ENCODE data around the gene NDUFS4.

NDUFS4 gene

DNA sequence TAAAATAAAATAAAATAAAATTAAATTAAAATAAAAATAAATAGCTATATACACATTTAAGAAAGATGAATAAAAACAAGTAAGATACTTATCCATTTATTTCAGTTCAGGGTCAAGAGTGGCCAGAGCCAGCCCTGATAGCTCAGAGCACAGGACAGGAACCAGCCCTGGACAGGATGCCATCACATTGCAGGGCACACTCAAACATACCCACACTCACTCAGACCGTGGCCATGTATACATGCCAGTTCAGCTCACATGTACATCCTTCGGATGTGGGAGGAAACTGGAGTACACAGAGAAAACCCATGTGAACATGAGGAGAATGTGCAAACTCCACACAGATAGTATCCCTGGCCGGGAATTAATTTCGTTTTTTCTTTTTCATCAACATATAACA, 21.8 kb downstream of the NDUFS4 start:
- TF ChIP-seq, protein P1, sequence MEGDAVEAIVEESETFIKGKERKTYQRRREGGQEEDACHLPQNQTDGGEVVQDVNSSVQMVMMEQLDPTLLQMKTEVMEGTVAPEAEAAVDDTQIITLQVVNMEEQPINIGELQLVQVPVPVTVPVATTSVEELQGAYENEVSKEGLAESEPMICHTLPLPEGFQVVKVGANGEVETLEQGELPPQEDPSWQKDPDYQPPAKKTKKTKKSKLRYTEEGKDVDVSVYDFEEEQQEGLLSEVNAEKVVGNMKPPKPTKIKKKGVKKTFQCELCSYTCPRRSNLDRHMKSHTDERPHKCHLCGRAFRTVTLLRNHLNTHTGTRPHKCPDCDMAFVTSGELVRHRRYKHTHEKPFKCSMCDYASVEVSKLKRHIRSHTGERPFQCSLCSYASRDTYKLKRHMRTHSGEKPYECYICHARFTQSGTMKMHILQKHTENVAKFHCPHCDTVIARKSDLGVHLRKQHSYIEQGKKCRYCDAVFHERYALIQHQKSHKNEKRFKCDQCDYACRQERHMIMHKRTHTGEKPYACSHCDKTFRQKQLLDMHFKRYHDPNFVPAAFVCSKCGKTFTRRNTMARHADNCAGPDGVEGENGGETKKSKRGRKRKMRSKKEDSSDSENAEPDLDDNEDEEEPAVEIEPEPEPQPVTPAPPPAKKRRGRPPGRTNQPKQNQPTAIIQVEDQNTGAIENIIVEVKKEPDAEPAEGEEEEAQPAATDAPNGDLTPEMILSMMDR (IDR thresholded peaks at IDR 0.05), result no peak
- DNase-seq (ENCODE audit: low spot score), result no peak
- no peak overlapping the region for H3K27ac ChIP-seq

GRCh38 chr5:53590759-53591158, 30.3 kb downstream of the NDUFS4 start:
- TF ChIP-seq, protein P1 (IDR thresholded peaks at IDR 0.05), result no peak
- H3K4me3 ChIP-seq, result no peak overlapping the region
- no peak for DNase-seq (ENCODE audit: low spot score)
- no peak overlapping the region for H3K27ac ChIP-seq

More for the DNA sequence above, 21.8 kb downstream of the NDUFS4 start:
- H3K4me3 ChIP-seq, result no peak overlapping the region

DNA sequence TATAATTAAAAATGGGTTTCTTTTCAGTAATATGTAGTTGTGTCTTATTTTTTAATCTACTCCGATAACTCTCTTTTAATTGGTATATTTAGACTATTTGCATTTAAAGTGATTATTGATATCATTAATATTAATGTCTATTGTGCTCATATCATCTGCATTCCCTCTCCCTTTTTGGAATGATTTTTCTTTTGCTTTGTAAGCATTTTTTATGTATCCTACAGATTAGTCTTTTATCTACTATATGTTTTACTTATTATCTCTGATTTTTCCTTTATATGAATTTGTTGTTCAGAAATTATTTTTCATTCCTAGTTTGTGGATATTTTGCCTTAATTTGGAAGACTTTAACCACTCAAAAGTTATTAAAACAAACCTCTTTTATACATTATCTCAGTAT, 34.0 kb downstream of the NDUFS4 start:
- no peak overlapping the region for H3K27ac ChIP-seq
- TF ChIP-seq, protein P1 (IDR thresholded peaks at IDR 0.05), result no peak
- no peak overlapping the region for H3K4me3 ChIP-seq
- no peak for DNase-seq (ENCODE audit: low spot score)

GRCh38 chr5:53597894-53598293, 37.5 kb downstream of the NDUFS4 start:
- DNase-seq (ENCODE audit: low spot score), result no peak
- no peak overlapping the region for H3K4me3 ChIP-seq
- no peak overlapping the region for H3K27ac ChIP-seq
- TF ChIP-seq, protein P1 (IDR thresholded peaks at IDR 0.05), result no peak

DNA sequence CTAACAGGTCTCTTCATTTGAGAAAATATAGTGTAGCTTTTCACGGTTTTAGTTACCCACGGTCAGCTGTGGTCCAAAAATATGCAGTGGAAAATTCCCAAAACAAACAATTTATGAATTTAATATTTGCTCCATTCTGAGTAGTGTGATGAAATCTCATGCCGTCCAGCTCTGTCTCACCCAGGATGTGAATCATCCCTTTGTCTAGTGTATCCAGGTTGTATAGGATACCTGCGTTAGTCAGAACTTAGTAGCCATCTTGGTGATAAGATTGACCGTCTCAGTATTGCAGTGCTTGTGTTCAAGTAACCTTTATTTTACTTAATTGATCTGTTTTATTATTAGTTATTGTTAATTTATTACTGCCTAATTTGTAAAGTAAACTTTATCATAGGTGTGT, 41.1 kb downstream of the NDUFS4 start:
- TF ChIP-seq, protein P1 (IDR thresholded peaks at IDR 0.05), result no peak
- no peak overlapping the region for H3K27ac ChIP-seq

GRCh38 chr5:53603009-53603687, 42.7 kb downstream of the NDUFS4 start:
- H3K27ac ChIP-seq, result no peak overlapping the region
- no peak for DNase-seq (ENCODE audit: low spot score)
- TF ChIP-seq, protein P1 (IDR thresholded peaks at IDR 0.05), result no peak
- no peak overlapping the region for H3K4me3 ChIP-seq

More for the DNA sequence above, 41.1 kb downstream of the NDUFS4 start:
- no peak overlapping the region for H3K4me3 ChIP-seq
- no peak for DNase-seq (ENCODE audit: low spot score)

GRCh38 chr5:53604309-53604708, 43.9 kb downstream of the NDUFS4 start:
- TF ChIP-seq, protein P1 (IDR thresholded peaks at IDR 0.05), result no peak
- no peak overlapping the region for H3K27ac ChIP-seq
- no peak for DNase-seq (ENCODE audit: low spot score)
- H3K4me3 ChIP-seq, result no peak overlapping the region

All from coronary artery (tissue), 2 donors.